GM19035 (cell line): ENCODE data around the gene CEP89.
"Not testable (repeated sequence)": the region's sequence is repeated elsewhere in the genome, so short reads cannot be mapped to it uniquely, and the experiment has no call there.

Experiments used
- ATAC-seq: cut with Tn5 transposase; IDR thresholded peaks from one replicate; pipeline ENCODE4 v1.9.1; 2021; ENCODE audit not compliant: unreplicated experiment

CEP89 gene

DNA sequence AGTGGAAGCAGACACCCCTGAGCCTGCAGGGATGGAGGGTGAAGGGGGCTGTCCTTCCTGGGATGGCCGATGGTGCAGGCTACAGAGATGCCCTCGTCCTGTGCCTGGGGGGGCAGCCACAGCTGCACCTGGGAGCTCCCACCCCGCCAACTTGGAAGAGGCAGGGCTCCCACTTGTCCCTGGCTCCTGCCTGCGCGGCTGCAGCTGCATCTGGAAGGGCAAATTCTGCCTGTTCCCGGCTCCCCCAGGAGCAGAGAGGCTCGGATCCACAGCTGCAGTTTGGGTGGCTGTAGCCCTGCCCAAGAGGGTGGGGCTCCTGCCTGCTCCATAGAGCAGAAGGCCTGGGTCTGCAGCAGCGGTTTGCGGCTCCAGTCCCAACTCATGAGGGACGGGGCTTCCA is 2.2 kb downstream of the CEP89 start:
- ATAC-seq, result no peak

GRCh38 chr19:32966750-32967149 is 5.0 kb downstream of the CEP89 start:
- ATAC-seq, result no peak

GRCh38 chr19:32945260-32945659 is 26.5 kb downstream of the CEP89 start:
- no peak for ATAC-seq

- ATAC-seq, result not testable (repeated sequence)
These were observed 30.5 kb downstream of the CEP89 start for GRCh38 chr19:32941273-32941672.

DNA sequence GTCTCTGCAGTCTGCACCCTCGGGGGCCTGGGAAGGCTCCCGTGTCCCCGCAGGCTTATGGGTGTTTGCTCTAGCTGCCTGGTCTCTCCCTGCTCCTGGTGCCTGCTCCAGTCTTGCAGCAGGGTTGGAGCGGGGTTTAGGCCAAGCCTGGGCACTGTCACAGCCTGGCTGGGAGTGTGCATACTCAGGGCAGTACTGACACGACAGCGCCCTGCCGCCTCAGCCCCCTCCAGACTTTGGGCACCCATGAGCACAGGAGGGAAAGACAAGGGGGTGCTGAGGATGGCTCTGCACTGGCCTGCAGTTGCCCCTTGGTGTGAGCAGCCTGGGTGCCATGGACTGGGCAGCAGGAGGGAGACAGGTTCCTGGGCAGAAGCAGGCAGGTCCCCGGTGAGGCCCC is 35.7 kb downstream of the CEP89 start:
- no peak for ATAC-seq

GRCh38 chr19:32935629-32936028 is 36.1 kb downstream of the CEP89 start:
- ATAC-seq, result no peak

GRCh38 chr19:32933571-32933970 is 38.2 kb downstream of the CEP89 start:
- no peak for ATAC-seq

- no peak for ATAC-seq
These were observed 41.2 kb downstream of the CEP89 start for GRCh38 chr19:32930567-32930966.

GRCh38 chr19:32928806-32929205 is 43.0 kb downstream of the CEP89 start:
- no peak for ATAC-seq

DNA sequence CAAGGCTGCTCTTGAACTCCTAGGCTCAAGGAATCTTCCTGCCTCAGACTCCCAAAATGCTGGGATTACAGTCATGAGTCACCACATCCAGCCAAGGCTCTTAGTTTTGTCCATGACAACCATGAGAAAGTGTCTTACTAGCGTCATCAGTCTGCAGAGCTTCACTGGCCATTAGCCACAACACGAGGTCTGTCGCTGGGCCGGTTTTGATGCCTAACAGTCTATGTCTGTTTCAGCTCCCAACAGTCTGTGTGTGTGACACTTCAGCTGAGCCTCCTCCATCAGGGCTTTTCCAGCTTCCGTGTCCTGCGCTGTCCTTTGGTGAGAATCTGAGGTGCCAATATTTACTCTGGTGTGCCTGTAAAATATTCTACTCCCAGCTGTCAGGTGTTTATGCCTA is 47.6 kb downstream of the CEP89 start:
- no peak for ATAC-seq

- ATAC-seq, result no peak
These were observed 50.1 kb downstream of the CEP89 start for GRCh38 chr19:32921624-32922023.

DNA sequence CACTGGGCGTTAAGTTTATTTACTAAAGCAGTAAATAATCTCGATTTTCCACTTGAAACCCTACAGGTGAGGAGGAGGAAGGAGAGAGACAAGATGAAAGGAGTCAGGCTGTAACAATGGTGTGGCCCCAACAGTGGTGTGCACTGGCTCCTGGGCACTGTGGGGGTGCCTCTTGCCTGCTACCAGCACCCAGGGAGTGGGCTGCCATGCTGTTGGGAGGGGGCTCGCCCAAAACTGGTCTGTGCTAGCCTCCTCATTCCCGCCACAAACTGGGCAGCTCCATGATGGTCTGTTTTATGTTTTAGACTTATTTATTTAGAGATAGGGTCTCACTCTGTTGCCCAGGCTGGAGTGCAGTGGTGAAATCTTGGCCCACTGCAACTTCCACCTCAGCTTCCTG is 52.4 kb downstream of the CEP89 start:
- ATAC-seq, result no peak

DNA sequence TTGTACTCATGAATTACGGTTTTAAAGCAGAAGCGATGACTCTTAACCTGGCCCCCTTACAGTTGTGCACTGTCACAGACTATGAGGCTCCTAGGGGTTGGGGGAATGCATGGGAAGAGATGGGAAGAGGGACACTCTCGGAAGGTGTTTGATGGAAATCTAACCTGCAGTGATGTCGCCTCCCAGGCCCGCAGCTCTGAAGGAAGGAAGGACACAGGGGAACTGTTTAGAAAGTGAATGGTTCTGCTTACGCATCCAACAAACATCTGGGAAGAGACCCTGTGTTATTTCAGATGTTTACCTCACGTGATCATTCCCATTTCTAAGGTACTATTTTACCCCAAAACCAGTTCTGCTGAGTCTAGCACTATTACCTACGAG is 54.2 kb downstream of the CEP89 start:
- ATAC-seq, result no peak

GRCh38 chr19:32916969-32917615 is 54.7 kb downstream of the CEP89 start:
- no peak for ATAC-seq

GRCh38 chr19:32914879-32915660 is 56.7 kb downstream of the CEP89 start:
- no peak for ATAC-seq

DNA sequence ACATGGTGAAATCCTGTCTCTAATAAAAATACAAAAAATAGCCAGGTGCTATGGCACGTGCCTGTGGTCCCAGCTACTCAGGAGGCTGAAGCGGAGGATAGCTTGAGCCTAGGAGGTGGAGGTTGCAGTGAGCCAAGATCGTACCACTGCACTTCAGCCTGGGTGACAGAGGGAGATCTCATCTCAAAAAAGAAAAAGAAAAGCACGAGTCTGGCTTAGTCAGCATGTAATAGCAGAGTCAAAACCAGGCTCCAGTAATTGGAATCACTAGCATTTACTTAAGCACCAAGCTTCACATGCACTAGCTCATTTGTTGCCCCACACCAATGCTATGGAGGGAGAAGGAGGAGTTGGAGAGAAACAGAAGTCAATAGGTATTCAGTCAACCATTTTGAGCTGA is 60.3 kb downstream of the CEP89 start:
- ATAC-seq, result no peak

DNA sequence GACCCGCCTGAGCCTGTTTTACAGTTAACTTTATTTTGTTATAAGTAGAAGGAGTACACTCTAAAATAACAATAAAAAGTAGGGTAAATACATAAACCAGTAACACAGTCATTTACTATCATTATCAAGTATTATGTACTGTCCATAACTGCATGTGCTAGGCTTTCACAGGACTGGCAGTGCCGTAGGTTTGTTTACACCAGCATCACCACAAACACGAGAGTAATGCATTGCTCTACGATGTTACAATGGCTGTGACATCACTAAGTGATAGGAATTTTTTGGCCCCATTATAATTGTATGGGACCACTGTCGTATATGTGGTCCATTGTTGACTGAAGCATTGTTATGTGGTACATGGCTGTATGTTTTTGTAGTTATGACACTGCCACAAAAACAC is 60.9 kb downstream of the CEP89 start:
- ATAC-seq, result no peak

DNA sequence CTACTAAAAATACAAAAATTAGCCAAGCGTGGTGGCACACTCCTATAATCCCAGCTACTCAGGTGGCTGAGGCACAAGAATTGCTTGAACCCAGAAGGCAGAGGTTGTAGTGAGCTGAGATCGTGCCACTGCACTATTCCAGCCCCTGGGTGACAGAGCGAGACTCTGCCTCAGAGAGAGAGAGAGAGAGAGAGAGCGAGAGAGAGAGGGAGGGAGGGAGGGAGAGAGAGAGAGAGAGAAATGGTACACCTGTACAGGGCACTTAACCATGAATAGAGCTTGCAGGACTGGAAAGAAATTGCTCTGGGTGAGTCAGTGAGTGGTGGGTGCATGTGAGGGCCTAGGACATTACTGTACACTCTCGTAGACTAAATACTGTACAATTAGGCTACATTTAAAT is 61.7 kb downstream of the CEP89 start:
- no peak for ATAC-seq

DNA sequence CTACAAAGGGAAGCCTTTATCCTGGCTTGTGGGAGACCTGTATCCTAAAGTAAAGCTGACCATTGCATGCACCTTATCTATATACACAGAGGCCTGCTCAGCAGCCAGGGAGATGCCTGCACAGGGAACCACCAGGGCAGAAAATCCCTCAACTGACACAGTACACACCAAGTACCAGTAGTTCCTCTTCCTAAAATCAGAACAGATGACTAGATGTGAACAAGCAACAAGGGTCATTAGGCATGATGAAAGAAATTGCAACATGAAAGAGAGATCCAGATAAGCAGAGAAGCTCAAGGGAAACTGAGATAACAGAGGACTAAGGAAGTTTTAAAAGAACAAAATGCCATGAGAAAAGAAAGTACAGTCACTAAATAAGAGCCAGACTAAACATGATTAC is 62.5 kb downstream of the CEP89 start:
- ATAC-seq, result no peak

DNA sequence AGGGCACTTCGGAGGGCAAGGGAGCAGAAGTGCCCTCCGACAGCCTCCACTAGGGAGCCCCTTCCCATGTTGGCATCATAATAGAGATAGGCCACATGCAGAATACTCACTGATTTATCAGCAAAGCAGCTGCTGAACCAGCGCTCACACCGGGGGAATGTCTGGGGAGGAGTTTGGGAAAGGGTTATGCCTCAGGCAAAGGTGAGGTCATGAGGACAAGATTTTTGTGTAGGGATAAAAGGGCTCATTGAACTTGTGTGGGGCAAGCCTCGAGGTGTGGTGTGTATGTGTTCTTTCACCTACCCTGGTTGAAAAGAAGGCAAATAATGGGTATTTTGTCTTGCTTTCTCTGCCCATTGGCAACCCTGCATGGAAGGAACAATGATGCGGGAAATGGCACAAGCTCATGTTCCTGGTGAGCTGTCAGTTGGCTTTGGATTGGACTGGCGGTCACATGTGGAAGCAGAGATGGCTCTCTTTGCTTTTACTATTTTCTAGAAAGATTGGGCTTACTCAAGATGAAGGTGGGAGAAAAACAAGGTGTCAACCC is 63.0 kb downstream of the CEP89 start:
- no peak for ATAC-seq

DNA sequence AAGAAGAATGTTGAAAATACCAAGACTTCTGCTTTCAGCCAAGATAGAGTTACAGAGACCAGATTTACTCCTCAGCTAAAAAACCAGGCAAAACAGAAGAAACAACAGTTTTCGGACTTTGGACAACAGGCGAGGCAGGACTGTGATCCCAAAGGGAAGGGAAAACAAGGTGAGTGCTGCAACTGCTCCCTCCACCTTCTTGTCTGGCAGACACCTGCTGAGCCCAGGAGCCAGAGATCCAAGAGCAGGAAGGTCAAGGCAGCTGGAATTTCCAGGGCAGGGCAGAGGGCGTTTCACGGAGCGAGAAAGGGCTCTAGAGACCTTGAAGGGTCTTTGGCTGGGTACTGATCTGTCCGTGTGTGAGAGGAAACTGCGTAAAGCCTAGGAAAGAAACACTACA is 69.3 kb downstream of the CEP89 start:
- no peak for ATAC-seq

GRCh38 chr19:32901504-32902161 is 70.1 kb downstream of the CEP89 start:
- no peak for ATAC-seq
